Measurements from ENCODE around the gene UBE2J2. TPM values are rescaled to one million over a fixed set of nuclear protein-coding genes. Genes with fewer than 3 reads are reported as not detected.
A peak's percentile ranks its signal among the peaks of the same experiment; 100 is the strongest.

Gene UBE2J2
- total and polyA plus RNA-seq, 9 donors: 35.8 to 55.6 (median 41.2) TPM

DNA sequence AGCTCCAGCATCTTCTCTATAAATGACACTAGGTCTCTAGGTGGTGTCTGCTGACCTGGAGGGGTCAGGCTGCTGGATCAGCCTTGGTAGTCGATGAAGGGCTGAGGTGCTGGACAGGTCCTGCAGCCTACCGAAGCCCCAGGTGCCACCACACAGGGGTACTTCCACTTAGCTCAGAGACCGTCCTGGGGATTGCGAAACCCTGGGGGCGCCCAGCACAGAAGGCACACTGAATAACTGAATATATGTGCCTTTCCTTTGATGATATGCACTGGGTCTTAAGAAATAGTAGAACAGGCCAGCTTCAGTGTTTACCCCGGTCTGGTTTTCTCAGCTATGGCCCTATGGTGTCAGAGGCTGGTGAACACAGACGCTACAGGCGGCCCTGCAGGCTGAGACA, 10.9 kb downstream of the UBE2J2 start:
- TF ChIP-seq POLR2A (IDR thresholded peaks at IDR 0.05) (no peak), EP300 (IDR thresholded peaks at IDR 0.05) (no peak)
- TF ChIP-seq, protein P1, sequence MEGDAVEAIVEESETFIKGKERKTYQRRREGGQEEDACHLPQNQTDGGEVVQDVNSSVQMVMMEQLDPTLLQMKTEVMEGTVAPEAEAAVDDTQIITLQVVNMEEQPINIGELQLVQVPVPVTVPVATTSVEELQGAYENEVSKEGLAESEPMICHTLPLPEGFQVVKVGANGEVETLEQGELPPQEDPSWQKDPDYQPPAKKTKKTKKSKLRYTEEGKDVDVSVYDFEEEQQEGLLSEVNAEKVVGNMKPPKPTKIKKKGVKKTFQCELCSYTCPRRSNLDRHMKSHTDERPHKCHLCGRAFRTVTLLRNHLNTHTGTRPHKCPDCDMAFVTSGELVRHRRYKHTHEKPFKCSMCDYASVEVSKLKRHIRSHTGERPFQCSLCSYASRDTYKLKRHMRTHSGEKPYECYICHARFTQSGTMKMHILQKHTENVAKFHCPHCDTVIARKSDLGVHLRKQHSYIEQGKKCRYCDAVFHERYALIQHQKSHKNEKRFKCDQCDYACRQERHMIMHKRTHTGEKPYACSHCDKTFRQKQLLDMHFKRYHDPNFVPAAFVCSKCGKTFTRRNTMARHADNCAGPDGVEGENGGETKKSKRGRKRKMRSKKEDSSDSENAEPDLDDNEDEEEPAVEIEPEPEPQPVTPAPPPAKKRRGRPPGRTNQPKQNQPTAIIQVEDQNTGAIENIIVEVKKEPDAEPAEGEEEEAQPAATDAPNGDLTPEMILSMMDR (IDR thresholded peaks at IDR 0.05): no peak
- Histone ChIP-seq H3K9me3 (no peaks in the 10 kb centered on the region), H3K4me3 (no peak overlapping the region), H3K27me3 (no peaks in the 10 kb centered on the region), H3K36me3 (peaks cover 4% of the 10 kb centered on the region), H3K4me1 (ENCODE audit: insufficient read depth) (no peaks in the 10 kb centered on the region), H3K27ac (no peak overlapping the region)
- WGBS, 3 donors: 90 to 97% (median 93%) methylated on average over 8 of the region's 8 CpGs
- intact Hi-C loops (cut with DNase I): no loop called here
- no peak for DNase-seq

GRCh38 chr1:1262071-1262470, 11.6 kb downstream of the UBE2J2 start:
- TF ChIP-seq, protein P1 (IDR thresholded peaks at IDR 0.05): no peak
- TF ChIP-seq POLR2A (IDR thresholded peaks at IDR 0.05) (no peak), EP300 (IDR thresholded peaks at IDR 0.05) (no peak)
- intact Hi-C loops (cut with DNase I): no loop called here
- no peaks in the 10 kb centered on the region for H3K9me3 ChIP-seq
- 92 to 94% (median 93%) methylated on average over 17 of the region's 17 CpGs for WGBS, 3 donors
- no peaks in the 10 kb centered on the region for H3K4me1 ChIP-seq (ENCODE audit: insufficient read depth)
- DNase-seq: no peak
- no peaks in the 10 kb centered on the region for H3K27me3 ChIP-seq
- peaks cover 4% of the 10 kb centered on the region for H3K36me3 ChIP-seq
- H3K4me3 ChIP-seq: no peak overlapping the region
- H3K27ac ChIP-seq: no peak overlapping the region

DNA sequence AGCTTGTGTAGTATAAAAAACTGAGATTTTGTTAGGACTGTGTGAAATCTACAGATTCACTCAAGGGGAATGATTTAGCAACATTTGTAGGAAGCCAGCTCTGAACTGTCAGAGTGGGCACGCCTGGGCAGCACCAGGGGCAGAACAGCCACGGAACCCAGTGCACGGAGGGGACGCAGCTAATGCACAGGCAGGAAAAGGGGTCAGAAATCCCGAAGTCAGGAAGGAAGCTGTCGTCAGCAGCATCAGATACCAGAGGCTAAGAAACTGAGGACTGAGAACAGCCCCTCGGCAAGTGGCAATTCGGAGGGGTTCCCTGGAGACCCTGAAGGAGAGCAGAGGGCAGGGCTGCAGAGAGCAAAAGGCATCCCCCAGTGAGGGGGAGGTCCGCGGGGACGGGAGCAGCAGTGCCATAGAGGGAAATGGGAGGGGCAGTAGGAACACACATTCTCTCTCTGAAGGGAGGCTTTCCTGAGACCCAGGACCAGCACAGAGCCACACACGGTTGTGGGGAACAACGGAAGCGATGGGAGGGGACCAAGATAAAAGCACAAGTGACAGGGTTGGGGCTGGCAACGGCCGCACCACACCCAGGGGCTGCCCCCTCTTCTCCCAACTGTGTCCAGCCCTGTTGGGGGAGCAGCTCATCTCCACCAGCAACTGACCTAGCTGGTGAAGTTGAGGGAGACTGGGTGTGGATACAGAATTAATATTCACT, 12.7 kb downstream of the UBE2J2 start:
- H3K27me3 ChIP-seq: no peaks in the 10 kb centered on the region

GRCh38 chr1:1259951-1260600, 13.6 kb downstream of the UBE2J2 start:
- H3K9me3 ChIP-seq: no peaks in the 10 kb centered on the region
- no peak overlapping the region for H3K4me3 ChIP-seq
- H3K4me1 ChIP-seq (ENCODE audit: insufficient read depth): no peaks in the 10 kb centered on the region
- TF ChIP-seq, protein P1 (IDR thresholded peaks at IDR 0.05): no peak
- TF ChIP-seq POLR2A (IDR thresholded peaks at IDR 0.05): no peak
- TF ChIP-seq EP300 (IDR thresholded peaks at IDR 0.05): no peak
- WGBS, 3 donors: 80 to 89% (median 85%) methylated on average over 26 of the region's 26 CpGs
- DNase-seq: peak in 1 of 5 donors; percentile 32
- H3K36me3 ChIP-seq: peaks cover 4% of the 10 kb centered on the region
- no peak overlapping the region for H3K27ac ChIP-seq
- intact Hi-C loops (cut with DNase I): no loop called here
- no peaks in the 10 kb centered on the region for H3K27me3 ChIP-seq

More for the DNA sequence above, 12.7 kb downstream of the UBE2J2 start:
- no peak for DNase-seq
- WGBS, 3 donors: 76 to 79% (median 78%) methylated on average over 16 of the region's 16 CpGs
- intact Hi-C loops (cut with DNase I): no loop called here
- H3K9me3 ChIP-seq: no peaks in the 10 kb centered on the region
- no peaks in the 10 kb centered on the region for H3K4me1 ChIP-seq (ENCODE audit: insufficient read depth)
- H3K36me3 ChIP-seq: peaks cover 4% of the 10 kb centered on the region
- H3K27ac ChIP-seq: no peak overlapping the region
- no peak for TF ChIP-seq POLR2A (IDR thresholded peaks at IDR 0.05)
- TF ChIP-seq, protein P1 (IDR thresholded peaks at IDR 0.05): no peak
- TF ChIP-seq EP300 (IDR thresholded peaks at IDR 0.05): no peak
- no peak overlapping the region for H3K4me3 ChIP-seq
